ENCODE measurements around the gene CKAP2L. TPM values are rescaled to one million over a fixed set of nuclear protein-coding genes. Genes with fewer than 3 reads are reported as not detected.

Gene CKAP2L
- total RNA-seq, 1 donor from 2014 or later = 1.5 TPM

DNA sequence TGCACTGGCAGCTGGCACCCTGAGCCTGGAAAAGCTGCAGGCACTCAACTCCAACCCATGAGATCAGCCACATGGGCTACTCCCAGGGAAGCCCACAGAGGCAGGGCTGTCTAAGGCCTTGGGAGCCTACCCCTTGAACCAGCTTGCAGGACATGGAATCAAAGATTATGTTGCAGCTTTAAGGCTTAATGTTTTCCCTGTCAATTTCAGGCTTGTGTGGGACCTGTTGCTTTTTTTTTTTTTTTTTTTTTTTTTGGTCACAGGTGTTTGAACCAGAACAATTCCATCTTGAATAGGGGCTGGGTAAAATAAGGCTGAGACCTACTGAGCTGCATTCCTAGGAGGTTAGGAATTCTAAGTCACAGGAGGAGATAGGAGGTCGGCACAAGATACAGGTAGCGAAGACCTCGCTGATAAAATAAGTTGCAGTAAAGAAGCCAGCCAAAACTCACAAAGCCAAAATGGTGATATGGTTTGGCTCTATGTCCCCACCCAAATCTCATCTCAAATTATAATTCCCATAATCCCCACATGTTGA lies 27.4 kb upstream of the CKAP2L start:
- no peak for DNase-seq (ENCODE audit: low spot score)

DNA sequence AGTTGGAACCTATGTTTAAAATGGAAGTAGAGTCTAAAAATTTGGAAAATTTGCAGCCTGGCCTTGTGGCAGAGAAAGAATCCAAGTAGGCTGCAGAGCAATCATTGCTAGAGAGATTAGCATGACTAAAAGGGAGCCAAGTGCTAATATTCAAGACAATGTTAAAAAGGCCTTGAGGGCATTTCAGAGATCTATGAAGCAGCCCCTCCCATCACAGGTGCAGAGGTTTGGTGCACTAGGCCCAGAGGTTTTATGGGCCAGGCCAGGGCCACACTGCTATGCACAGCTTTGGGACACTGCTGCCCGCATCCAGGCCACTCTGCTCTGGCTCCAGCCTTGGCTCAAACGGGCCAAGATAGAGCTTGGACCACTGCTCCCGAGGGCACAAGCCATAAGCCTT lies 26.6 kb upstream of the CKAP2L start:
- DNase-seq (ENCODE audit: low spot score) = no peak

DNA sequence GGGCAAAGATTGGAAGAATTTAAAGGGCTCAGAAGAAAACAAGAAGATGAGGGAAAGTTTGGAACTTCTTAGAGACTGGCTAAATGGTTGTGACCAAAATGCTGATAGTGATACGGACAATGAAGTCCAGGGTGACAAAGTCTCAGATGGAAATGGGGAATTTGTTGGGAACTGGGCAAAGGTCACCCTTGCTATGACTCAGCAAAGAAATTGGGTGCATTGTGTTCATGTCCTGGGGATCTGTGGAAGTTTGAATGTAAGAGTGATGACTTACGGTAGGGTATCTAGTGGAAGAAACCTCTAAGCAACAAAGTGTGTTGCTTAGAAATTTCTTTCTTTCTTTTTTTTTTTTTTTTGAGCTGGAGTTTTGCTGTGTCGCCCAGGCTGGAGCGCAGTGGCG lies 25.9 kb upstream of the CKAP2L start:
- DNase-seq (ENCODE audit: low spot score) = no peak

DNA sequence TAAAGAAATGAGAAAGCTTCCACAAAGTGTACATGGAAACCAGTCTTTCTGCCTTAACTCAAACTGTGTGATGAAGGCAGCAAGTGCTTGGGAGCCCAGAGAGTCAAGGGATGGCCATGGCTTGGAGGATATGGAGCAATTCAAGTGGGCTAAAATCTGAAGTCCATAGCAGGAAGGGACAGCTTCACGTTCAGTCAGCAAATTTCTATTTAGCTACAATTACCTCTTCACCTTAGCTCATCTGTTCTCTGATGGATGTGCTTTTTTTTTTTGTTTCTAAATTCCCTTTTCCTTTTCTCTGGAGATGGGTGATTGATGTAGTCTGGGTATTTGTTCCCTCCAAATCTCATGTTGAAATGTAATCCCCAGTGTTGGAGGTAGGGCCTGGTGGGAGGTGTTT lies 24.8 kb upstream of the CKAP2L start:
- no peak for DNase-seq (ENCODE audit: low spot score)

DNA sequence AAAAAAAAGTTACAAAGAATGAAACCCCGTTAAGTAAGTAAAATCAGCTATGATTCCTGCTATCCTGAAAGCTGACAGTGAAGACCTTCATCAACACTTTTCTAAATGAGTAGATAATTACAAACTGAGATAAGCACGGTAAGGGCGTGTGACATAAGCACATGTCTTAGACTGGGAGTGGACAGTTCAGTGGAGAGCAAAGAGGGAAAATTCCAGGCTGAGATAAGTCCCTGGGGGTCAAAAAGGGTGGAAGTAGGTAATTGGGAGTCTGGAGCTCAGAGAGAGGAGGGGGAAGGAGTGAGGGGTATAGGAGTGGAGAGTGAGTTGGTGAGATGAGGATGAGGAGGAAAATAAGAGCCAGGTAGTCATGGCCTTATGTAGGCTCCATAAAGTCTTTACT lies 24.2 kb upstream of the CKAP2L start:
- no peak for DNase-seq (ENCODE audit: low spot score)

DNA sequence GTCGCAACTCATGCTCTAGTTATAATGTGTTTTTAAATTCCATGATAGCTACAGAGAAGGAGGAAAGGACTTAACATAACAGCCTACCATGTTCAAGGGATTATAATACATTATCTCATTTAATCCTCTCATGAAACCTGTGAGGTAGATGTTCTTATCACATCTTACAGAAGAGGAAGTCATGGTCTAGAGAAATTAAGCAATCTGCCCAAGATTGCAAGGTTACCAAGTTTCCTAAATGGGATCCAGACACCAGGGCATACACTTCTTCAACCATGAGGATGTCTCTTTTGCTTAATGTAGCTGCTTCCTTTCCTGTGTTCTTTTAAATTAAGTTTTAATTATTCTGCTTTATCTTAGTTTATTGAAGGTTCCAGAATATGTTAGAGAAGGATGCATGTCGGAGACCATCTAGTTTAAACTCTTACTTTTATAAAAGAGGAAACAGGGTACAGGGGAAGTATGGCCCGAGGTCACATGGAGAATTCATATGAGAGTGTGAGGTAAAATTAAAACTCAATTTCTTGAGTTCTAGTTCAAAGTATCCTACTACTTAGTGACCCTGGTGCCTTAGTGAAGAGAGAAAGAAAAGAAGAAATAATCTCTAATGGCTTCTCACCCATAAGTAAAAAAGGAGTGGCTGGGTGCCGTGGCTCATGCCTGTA lies 23.5 kb upstream of the CKAP2L start:
- DNase-seq (ENCODE audit: low spot score) = no peak

DNA sequence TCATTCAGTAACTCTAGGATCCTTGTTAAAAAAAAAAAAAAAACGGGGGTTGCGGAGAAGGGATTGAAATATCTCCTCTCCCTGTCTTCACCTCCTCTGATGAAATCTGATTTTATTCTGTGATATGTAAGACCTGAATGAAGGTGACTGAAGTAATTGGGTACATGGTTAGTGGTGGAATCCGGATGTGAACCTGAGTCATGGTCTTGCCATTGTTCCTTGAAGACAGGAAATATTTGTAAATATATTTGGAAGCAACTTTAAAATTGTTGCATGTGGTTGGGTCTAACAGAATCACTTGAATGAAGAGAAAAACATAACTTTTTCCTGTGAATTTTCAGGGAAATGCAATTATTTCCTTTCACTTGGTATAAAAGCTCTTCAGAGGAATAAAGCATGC lies 22.9 kb upstream of the CKAP2L start:
- no peak for DNase-seq (ENCODE audit: low spot score)

DNA sequence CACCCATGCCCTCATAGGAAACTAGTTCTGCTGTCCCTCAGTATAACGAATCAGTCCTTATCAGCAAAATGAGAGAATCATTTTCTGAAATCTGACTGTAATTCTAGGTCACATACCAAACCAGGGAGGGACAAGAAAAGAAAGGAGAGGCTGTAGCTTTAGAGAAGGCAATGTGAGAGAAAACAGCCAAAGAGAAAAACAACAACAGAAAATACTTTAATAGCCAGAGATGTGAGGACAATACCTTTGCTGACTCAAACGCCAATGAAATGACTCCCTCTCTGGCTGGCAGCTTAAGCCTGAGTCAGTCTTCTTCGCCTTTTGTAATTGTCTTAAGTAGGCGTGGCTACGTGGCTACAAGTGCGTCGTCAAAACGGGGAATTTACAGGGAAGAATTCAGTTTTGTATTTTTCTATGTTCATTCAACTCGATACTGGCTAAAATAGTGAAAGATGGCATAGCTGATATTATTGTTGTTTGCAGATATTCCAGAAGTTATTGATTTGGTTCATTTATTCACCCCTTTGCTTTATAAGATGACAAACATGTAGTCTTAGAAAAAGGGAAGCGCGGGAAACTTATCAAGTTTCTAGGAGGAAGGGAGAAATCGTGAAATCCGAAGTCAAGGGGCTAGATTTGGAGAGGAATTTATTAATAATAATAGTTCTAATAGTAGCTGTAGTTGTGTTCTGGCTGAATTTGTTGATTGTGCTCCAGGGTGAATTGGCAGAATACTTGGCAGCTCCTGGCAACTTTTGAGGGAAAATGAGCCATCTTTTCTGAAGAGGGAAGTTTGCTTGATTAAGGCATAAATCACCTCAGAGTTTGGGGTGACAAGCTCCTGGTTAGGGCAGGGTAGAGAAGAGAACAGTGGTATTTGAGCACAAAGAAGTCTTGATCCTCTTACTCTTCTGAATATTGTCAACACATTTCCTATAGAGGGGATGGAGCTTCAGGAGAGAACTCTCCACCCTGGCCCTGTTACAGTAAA lies 20.1 kb upstream of the CKAP2L start, which contains the start of gene IL1A:
Gene IL1A, minus strand, starts transcription at position 295 of the 991 bp plus-strand sequence. CDS start 723 bp downstream, outside the sequence.
- DNase-seq (ENCODE audit: low spot score) = peak; percentile 18

DNA sequence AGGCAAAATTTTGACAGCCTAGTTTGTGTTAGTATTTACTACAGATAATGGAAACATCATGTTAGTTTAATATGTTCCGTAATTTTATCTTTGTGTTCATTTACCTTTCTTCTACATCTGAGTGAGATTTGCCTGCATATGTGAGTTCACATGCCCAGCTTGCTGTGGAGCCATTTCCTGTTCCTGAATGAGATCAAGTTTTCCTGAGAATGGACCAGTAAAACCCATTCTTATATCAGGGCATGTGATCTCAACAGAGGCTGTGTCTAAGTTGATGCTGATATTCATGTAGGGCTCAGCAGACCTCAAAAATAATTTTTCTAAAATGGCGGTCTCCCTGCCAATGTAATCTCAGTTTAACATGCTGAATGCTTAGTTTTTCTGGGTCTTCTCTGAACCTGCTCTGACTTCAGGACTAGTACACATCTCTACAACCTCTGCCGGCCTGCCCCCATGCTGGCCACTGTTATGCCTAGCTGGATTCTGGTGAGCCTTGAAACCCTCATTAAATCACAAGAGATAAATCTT lies 18.8 kb upstream of the CKAP2L start:
- DNase-seq (ENCODE audit: low spot score) = no peak

DNA sequence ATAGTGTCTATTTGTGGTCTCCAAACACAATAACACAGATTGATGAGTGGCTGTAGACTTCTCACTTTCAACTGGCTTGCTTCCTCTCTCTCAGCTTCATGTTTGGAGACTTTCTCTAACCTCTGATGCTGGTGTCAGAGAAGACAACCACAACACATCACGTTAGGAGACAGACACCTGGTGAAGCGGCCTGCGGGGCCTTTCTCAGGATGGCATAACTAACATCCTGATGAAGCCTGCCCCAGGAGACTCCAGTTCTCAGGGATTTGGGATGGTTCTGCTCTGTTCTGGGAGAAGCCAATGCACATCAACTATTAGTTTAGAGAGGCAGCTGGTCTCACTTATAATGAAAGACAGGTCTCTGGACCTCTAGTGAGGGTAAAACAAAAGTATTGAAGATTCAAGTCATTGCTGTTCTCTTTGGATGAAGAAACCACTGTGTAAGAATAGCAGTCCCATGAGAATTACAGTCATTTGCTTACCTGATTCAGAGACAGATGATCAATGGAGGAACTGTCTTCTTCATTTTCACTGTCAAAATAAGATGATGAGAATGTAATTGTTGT lies 17.9 kb upstream of the CKAP2L start:
- DNase-seq (ENCODE audit: low spot score) = no peak

DNA sequence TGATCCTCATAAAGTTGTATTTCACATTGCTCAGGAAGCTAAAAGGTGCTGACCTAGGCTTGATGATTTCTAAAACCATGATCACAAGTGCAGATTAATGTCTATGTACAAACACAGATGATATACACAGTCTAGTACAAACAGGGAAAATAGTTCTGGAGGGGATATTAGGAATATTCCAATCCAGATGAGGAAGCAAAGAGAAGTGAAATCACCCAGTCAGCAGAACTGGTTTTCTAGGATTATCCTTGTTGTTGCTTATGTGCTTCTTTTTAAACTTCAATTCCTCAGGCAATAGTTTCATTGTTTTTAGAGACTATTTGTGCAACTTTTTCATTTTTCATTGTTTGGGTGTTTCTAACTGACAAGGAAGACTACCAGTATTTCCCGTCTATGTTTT lies 15.2 kb upstream of the CKAP2L start:
- no peak for DNase-seq (ENCODE audit: low spot score)

DNA sequence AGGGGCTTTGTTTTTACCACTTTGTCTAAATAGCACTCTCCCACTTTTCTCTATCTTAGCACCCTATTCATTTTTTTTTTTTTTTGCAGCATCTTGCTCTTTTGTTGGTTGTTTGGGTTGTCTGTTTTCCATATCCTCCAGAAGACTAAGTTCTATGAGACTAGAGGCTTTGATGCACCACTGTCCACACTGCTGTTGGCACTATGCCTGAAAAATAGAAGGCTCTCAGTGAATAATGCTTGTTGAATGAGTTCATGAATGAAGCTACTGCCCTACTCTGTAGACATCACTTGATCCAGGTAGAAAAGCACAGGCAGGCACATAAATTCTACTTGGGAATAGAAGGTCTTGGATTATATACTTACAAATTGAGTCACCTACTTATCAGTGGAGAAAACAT lies 12.6 kb upstream of the CKAP2L start:
- no peak for DNase-seq (ENCODE audit: low spot score)

DNA sequence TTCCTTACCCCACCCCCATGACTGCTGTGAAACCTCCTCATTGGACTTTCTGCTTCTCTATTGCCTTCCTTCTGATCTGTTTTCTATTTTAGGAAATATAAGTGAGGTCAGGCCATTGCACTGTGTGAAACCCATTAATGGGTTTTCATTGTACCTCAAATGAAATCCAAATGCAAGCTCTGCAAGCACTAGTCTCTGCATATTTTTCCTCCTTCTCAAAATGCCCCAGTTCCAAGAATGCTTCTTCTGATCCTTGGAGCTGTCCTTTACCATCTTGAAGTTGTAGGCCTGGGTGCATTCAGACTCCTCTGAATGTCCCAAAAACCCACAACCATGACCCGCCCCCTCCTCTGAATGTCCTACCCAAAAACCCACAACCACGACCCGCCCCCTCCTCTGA lies 11.7 kb upstream of the CKAP2L start:
- DNase-seq (ENCODE audit: low spot score) = no peak

DNA sequence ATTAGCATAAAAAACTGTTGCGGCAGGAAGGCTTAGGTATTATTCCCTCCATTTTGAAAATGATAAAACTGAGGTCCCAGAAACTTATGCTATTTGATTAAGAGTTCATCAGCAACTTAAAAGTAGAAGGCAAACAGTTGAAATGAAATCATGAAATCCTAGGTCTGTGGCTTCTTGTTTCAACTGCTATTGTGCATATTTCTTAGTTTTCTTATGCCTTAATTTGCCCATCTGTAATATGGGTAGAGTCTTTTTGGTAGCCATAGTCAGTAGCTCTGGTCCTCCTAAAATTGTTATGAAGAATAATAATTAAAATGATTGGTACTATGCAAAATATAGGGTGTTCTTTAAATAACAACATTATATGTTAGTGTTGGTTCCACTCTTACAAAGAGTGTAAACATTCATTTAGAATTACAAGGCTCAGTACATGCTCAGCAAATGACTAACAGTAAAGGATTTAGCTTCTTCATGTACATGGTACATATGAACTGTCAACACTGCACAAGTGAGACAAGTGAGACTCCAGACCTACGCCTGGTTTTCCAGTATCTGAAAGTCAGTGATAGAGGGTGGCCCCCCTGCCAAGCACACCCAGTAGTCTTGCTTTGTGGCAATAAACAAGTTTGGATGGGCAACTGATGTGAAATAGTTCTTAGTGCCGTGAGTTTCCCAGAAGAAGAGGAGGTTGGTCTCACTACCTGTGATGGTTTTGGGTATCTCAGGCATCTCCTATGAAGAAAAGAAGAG lies 10.3 kb upstream of the CKAP2L start:
- no peak for DNase-seq (ENCODE audit: low spot score)

DNA sequence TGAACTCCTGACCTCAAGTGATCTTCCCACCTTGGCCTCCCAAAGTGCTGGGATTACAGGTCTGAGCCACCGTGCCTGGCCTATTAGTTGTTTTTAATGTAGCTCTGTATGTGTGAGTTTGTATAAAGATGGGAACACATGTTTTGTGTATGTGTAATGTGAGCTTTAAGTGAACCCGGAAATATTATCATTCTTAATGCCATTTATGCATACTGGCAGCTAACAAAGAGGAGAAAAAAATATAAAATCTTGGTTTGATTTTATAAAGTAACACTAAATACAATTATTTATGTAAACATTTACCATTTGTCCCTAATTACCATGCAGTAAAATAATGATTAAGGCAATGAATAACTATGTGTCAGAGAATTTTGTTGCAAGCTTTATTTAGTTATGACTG lies 9.1 kb upstream of the CKAP2L start:
- DNase-seq (ENCODE audit: low spot score) = no peak

DNA sequence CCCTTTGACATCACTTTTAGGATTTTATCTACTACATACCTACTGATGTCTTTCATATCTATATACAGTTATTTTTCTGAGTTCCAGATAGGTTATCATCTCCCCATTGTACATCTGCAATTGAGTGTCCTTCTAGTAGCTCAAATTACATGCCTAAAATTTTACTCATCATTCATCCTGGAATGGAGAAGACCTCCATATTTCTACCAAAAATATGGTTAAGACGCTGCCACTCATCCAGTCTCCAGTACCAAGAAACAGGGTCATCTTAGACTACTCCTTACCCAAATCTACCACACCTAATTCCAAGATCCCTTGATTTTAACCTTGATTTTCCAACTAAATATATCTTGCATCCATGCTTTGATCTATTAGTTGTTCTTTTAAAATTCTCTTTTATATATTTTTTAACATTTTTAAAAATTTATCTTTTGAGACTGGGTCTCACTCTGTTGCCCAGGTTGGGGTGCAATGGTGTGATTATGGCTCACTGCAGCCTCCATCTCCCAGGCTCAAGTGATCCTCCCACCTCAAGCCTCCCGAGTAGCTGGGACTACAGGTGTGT lies 8.6 kb upstream of the CKAP2L start:
- no peak for DNase-seq (ENCODE audit: low spot score)

DNA sequence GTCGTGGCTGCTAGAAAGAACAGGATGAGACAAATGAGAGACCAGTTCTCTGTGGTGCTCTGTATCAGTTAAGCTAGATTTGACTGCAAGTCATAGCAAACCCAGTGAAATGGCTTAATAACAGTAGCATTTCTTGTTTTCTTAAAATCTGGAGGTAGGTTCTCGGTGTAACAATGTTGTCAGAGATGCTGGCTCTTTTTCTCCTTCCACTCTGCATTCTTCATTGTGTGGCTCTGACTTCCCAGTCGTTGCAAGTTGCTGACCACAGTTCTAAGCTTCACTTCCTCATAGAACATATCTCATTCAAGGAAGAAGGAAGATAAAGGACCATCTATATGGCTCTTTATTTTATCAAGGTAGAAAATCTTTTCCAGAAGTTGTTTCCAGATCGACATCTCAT lies 7.9 kb upstream of the CKAP2L start:
- no peak for DNase-seq (ENCODE audit: low spot score)

DNA sequence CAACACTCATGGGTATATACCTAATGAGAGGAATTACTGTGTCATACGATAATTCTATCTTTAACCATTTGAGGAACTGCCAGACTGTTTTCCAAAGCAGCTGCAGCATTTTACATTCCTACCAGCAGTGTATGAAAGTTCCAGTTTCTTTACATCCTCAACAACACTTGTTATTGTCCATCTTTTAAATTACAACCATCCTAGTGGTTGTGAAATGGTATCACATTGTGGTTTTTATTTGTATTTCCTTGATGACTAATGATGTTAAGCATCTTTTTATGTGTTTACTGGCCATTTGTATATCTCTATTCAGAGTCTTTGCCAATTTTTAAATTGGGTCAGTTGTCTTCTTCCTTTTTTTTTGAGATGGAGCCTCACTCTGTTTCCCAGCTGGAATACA lies 4.0 kb upstream of the CKAP2L start:
- no peak for DNase-seq (ENCODE audit: low spot score)

DNA sequence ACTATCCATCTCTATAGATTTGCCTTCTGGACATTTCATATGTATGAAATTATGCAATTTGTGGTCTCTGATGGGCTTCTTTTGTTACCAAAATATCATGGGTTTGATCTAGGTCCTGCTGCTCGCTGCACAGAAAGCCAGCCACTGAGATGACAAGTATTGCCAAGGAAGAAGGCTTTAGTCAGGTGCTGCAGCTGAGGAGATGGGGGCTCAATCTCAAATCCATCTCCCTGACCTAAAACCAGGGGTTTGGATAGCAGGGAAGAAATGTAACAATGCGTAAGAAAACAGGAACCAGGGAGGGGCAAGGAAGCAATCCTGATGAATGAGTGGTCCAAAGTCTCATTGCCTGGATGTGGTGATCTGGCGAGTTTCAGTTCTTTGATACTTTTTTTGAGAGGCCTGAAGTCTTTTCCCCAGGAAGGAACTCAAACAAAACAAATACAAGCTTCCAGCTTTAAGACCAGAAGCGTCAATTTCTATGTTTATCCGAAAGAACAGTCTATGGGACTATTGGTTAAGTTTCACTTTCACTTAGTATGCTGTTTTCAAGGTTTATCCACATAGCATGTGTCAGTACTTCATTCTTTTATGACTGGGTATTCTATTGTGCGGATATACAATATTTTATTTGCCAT lies 3.4 kb upstream of the CKAP2L start:
- no peak for DNase-seq (ENCODE audit: low spot score)

DNA sequence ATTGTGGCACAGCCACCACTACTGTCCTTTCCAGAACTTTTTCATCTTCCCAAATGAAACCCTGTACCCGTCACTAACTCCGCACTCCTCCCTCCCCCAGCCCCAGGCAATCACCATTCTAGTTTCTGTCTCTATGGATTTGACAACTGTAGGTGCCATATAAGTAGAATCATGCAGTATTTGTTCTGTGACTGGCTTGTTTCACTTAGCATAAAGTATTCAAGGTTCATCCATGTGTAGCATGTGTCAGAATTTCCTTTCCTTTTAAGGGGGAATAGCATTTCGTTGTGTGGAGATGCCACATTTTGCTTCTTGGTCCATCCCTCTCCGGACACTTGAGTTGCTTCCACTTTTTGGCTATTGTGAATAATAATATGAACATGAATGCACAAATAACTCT lies 842 bp upstream of the CKAP2L start:
- no peak for DNase-seq (ENCODE audit: low spot score)

DNA sequence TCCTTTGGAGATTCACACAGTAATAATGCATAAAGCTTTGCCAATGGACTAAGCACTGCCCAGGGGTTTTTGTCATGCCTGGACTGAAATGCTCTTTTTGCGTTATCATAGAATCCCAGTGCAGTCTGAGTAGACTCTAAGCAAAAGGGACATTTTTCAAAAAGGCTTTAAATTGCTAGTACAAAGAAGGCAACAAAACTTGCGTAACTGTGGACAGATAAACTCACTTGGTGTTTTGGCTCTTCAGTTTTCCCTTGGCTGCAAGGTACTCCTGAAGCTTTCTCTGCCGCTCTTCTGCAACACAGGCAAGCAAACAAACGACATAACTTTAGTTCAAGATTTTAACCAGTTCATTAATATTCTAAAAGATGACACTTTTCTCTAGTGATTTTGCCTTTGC lies 2.1 kb downstream of the CKAP2L start:
- DNase-seq (ENCODE audit: low spot score) = no peak

Measured in mucosa of gallbladder (tissue), 1 donor.